ENCODE results near the gene C10orf53. TPM values are rescaled to one million over a fixed set of nuclear protein-coding genes. Genes with fewer than 3 reads are reported as not detected.

The C10orf53 gene
- total and polyA plus RNA-seq, 5 experiments from 2014 or later: not detected

DNA sequence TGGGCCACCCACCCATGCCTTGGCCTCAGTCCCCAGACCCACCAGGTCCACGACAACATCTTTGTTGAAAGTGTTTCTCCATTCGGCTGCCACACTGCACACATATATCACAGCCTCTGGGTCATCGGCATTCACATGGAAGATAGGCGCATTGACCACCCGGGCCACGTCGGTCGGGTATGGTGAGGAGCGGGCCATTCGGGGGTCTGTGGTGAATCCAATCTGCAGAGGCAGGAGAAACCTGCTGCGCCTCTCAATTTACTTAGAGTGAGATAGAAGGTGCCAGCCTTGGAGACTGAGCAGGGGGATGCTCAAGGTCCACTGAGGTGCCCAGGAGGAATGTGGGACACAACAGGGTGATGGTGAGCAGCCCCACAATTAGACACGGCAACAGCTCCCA lies 66.3 kb downstream of the C10orf53 start:
- H3K27me3 Mint-ChIP-seq: peaks cover 0 to 19% (median 10%) of the 10 kb centered on the region in 5 donors
- POLR2A ChIA-PET: no interaction called here
- ATAC-seq: no peak
- no peaks in the 10 kb centered on the region for H3K9me3 Mint-ChIP-seq
- no peak for DNase-seq
- H3K4me1 Mint-ChIP-seq: no peaks in the 10 kb centered on the region
- no peak overlapping the region for H3K27ac Mint-ChIP-seq
- H3K4me3 Mint-ChIP-seq: peak overlapping the region in 1 of 10 donors; percentile 20
- H3K36me3 Mint-ChIP-seq: no peaks in the 10 kb centered on the region

DNA sequence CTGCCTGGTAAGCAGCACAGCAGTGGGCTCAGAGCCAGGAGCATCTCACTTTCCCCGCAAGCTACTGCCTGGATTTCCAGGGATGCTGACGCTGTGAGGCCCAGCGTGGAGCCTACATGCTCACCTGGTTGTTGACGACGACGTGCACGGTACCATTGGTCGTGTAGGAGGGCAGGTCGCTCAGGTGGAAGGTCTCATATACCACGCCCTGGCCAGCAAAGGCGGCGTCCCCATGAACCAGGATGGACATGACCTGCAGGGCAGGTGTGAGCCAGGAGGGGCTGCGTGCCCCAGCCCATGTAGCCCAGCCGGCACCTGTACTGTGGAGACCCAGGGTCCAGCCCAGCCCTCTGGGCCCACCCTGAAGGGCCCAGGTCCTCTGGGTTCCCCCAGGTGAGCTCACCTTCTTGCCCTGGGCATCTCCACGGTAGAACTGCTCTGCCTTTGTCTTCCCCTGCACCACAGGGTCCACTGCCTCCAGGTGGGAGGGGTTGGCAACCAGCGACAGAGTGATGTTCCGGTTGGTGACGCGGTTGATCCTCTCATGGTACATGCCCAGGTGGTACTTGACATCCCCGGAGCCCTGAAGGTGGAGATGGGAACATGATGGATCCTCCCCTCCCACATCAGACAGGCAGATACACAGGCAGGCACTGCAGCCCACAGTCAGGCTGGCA lies 67.3 kb downstream of the C10orf53 start:
- peak in 1 of 10 donors; percentile 16 for DNase-seq
- Mint-ChIP-seq H3K27ac (no peak overlapping the region), H3K36me3 (no peaks in the 10 kb centered on the region), H3K4me3 (no peak overlapping the region), H3K4me1 (no peaks in the 10 kb centered on the region), H3K27me3 (peaks cover 2 to 23% (median 19%) of the 10 kb centered on the region in 5 donors), H3K9me3 (peaks cover 0 to 2% (median 0%) of the 10 kb centered on the region in 9 donors)
- no peak for ATAC-seq
- POLR2A ChIA-PET: no interaction called here

Other genes with a start within 250 kb of the C10orf53 start
- gene ERCC6, start 140.5 kb upstream of the C10orf53 start, total RNA-seq: 10 to 100 TPM; 49.8 to 50.4 TPM
- 1 to 10 TPM; 7.9 to 9.0 (median 8.4) TPM for gene ERCC6, start 140.5 kb upstream of the C10orf53 start, polyA plus RNA-seq
- gene SLC18A3, start 69.3 kb upstream of the C10orf53 start, total RNA-seq: not detected
- gene SLC18A3, start 69.3 kb upstream of the C10orf53 start, polyA plus RNA-seq: not detected
- not detected for gene CHAT, start 65.6 kb upstream of the C10orf53 start, total RNA-seq
- not detected for gene CHAT, start 65.6 kb upstream of the C10orf53 start, polyA plus RNA-seq
- gene OGDHL, start 82.7 kb downstream of the C10orf53 start, total RNA-seq: not detected
- gene OGDHL, start 82.7 kb downstream of the C10orf53 start, polyA plus RNA-seq: not detected

Measured in naive thymus-derived CD8-positive, alpha-beta T cell (primary cell).